Peyer's patch (tissue), 4 donors: Measurements from ENCODE around the gene TREM2.

Source experiments
- CTCF ChIP-seq, 6 experiments: fragments of 450-650 bp in 4 of 6; fragments of 200-600 bp in 2 of 6; sonication (generic) in 1 of 6; IDR thresholded peaks; one replicate each; pipeline ENCODE4 v1.5.1; 2017 to 2019; ENCODE audit warnings: antibody characterized with exemption in 6 of 6, mild to moderate bottlenecking in 3 of 6, moderate library complexity in 1 of 6
- POLR2A ChIP-seq, 2 donors: fragments of 450-650 bp; IDR thresholded peaks; one replicate each; pipeline ENCODE4 v1.5.1; 2017; ENCODE audit warnings: antibody characterized with exemption in 2 of 2, mild to moderate bottlenecking in 2 of 2, moderate library complexity in 2 of 2

GRCh38 chr6:41199552-41200246 is 36.8 kb upstream of the TREM2 start:
- TF ChIP-seq CTCF (IDR thresholded peaks at IDR 0.05) = no peak
- no peak for TF ChIP-seq POLR2A (IDR thresholded peaks at IDR 0.05)
